ENCODE measurements around the gene SND1. TPM values are rescaled to one million over a fixed set of nuclear protein-coding genes. Genes with fewer than 3 reads are reported as not detected.

The SND1 gene
- total and polyA plus RNA-seq, 2 donors (not counting 1 experiment from before 2014, with no cell fraction given), result 137 to 174 TPM

GRCh38 chr7:127927348-127927696 lies 275.3 kb downstream of the SND1 start:
- Histone ChIP-seq H3K36me3 (ENCODE audit: control insufficient read depth, insufficient read depth, low read length) (no peaks in the 10 kb centered on the region), H3K27me3 (ENCODE audit: control insufficient read depth, insufficient read depth, low read length) (no peaks in the 10 kb centered on the region), H3K9ac (ENCODE audit: insufficient read depth, low read length) (no peak overlapping the region), H3K9me3 (ENCODE audit: control insufficient read depth, insufficient read depth, low read depth, low read length) (no peaks in the 10 kb centered on the region), H3K27ac (ENCODE audit: insufficient read depth, low read length) (no peak overlapping the region), H4K20me1 (ENCODE audit: control insufficient read depth, extremely low read depth, insufficient read depth, low read length) (no peaks in the 10 kb centered on the region), H3K4me1 (ENCODE audit: control insufficient read depth, extremely low read depth, insufficient read depth, low read length) (peaks cover 2% of the 10 kb centered on the region), H3K4me2 (ENCODE audit: extremely low read depth, insufficient read depth, low read length) (no peak overlapping the region), H3K4me3 (replicated peaks in 1 of 4; ENCODE audit: control extremely low read depth in 1 of 4, insufficient read depth in 1 of 4, low read depth in 3 of 4, low read length in 4 of 4) (no peak overlapping the region), H2AFZ (ENCODE audit: low read length) (no peak overlapping the region), H3K79me2 (ENCODE audit: control insufficient read depth, insufficient read depth, low read length) (peaks cover 2% of the 10 kb centered on the region)
- TF ChIP-seq EZH2 (IDR thresholded peaks at IDR 0.05; ENCODE audit: low read length, missing control alignments), result no peak
- TF ChIP-seq CTCF (conservative IDR thresholded peaks at IDR 0.05 in 1 of 2, IDR thresholded peaks at IDR 0.05 in 1 of 2; ENCODE audit: low read depth in 1 of 2, low read length in 2 of 2), result no peak
- peak; percentile 47 to 68 for DNase-seq (ENCODE audit: low read depth in 2 of 2)

- H3K36me3 ChIP-seq (ENCODE audit: control insufficient read depth, insufficient read depth, low read length), result no peaks in the 10 kb centered on the region
- H3K79me2 ChIP-seq (ENCODE audit: control insufficient read depth, insufficient read depth, low read length), result no peaks in the 10 kb centered on the region
- H2AFZ ChIP-seq (ENCODE audit: low read length), result no peak overlapping the region
- H4K20me1 ChIP-seq (ENCODE audit: control insufficient read depth, extremely low read depth, insufficient read depth, low read length), result no peaks in the 10 kb centered on the region
- H3K4me1 ChIP-seq (ENCODE audit: control insufficient read depth, extremely low read depth, insufficient read depth, low read length), result peaks cover 2% of the 10 kb centered on the region
- no peak for DNase-seq (ENCODE audit: low read depth in 2 of 2)
- H3K4me2 ChIP-seq (ENCODE audit: extremely low read depth, insufficient read depth, low read length), result no peak overlapping the region
- no peaks in the 10 kb centered on the region for H3K27me3 ChIP-seq (ENCODE audit: control insufficient read depth, insufficient read depth, low read length)
- no peak overlapping the region for H3K9ac ChIP-seq (ENCODE audit: insufficient read depth, low read length)
- H3K9me3 ChIP-seq (ENCODE audit: control insufficient read depth, insufficient read depth, low read depth, low read length), result no peaks in the 10 kb centered on the region
- no peak overlapping the region for H3K4me3 ChIP-seq (replicated peaks in 1 of 4; ENCODE audit: control extremely low read depth in 1 of 4, insufficient read depth in 1 of 4, low read depth in 3 of 4, low read length in 4 of 4)
- no peak overlapping the region for H3K27ac ChIP-seq (ENCODE audit: insufficient read depth, low read length)
- TF ChIP-seq EZH2 (IDR thresholded peaks at IDR 0.05; ENCODE audit: low read length, missing control alignments), result no peak
- no peak for TF ChIP-seq CTCF (conservative IDR thresholded peaks at IDR 0.05 in 1 of 2, IDR thresholded peaks at IDR 0.05 in 1 of 2; ENCODE audit: low read depth in 1 of 2, low read length in 2 of 2)
Measured at GRCh38 chr7:127928222-127928621, 276.2 kb downstream of the SND1 start.

DNA sequence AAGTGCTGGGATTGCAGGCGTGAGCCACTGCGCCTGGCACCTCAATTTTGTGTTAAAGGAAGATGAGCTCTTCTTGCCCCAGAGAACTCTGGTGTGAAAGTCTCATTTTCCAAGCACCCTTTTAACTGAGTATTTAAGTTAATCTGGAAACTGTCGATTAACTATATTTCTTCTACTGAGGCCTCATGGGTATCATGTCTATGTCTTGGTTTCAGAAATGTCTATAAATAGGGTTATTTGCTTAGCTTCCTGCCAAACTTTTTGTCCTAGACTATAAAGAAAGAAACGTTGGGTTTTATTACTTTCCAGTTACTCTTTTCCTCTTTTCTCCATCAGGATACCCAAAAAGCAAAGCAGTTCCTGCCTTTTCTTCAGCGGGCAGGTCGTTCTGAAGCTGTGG lies 276.9 kb downstream of the SND1 start:
- TF ChIP-seq CTCF (conservative IDR thresholded peaks at IDR 0.05 in 1 of 2, IDR thresholded peaks at IDR 0.05 in 1 of 2; ENCODE audit: low read depth in 1 of 2, low read length in 2 of 2), result no peak
- TF ChIP-seq EZH2 (IDR thresholded peaks at IDR 0.05; ENCODE audit: low read length, missing control alignments), result no peak
- Histone ChIP-seq H3K4me1 (ENCODE audit: control insufficient read depth, extremely low read depth, insufficient read depth, low read length) (peaks cover 2% of the 10 kb centered on the region), H3K9ac (ENCODE audit: insufficient read depth, low read length) (no peak overlapping the region), H3K79me2 (ENCODE audit: control insufficient read depth, insufficient read depth, low read length) (no peaks in the 10 kb centered on the region), H3K27me3 (ENCODE audit: control insufficient read depth, insufficient read depth, low read length) (no peaks in the 10 kb centered on the region), H3K27ac (ENCODE audit: insufficient read depth, low read length) (no peak overlapping the region), H2AFZ (ENCODE audit: low read length) (no peak overlapping the region), H3K4me2 (ENCODE audit: extremely low read depth, insufficient read depth, low read length) (no peak overlapping the region), H4K20me1 (ENCODE audit: control insufficient read depth, extremely low read depth, insufficient read depth, low read length) (no peaks in the 10 kb centered on the region), H3K36me3 (ENCODE audit: control insufficient read depth, insufficient read depth, low read length) (no peaks in the 10 kb centered on the region), H3K4me3 (replicated peaks in 1 of 4; ENCODE audit: control extremely low read depth in 1 of 4, insufficient read depth in 1 of 4, low read depth in 3 of 4, low read length in 4 of 4) (no peak overlapping the region), H3K9me3 (ENCODE audit: control insufficient read depth, insufficient read depth, low read depth, low read length) (no peaks in the 10 kb centered on the region)
- DNase-seq (ENCODE audit: low read depth in 2 of 2), result no peak
